Ishikawa (cell line): Measurements from ENCODE around the gene WFIKKN1.

ENCODE experiments used
- CEBPB ChIP-seq: IDR thresholded peaks from 2 replicates; pipeline ENCODE4 v1.6.1; 2012
- CREB1 ChIP-seq: IDR thresholded peaks from 2 replicates; pipeline ENCODE4 v1.6.1; 2012; ENCODE audit warnings: low read depth
- EGR1 ChIP-seq: IDR thresholded peaks from 2 replicates; pipeline ENCODE4 v1.6.1; 2012
- EP300 ChIP-seq: IDR thresholded peaks from 2 replicates; pipeline ENCODE4 v1.6.1; 2012; ENCODE audit warnings: borderline replicate concordance
- FOXM1 ChIP-seq: IDR thresholded peaks from 2 replicates; pipeline ENCODE4 v1.6.1; 2012; ENCODE audit warnings: low read depth, borderline replicate concordance
- MAX ChIP-seq: IDR thresholded peaks from 2 replicates; pipeline ENCODE4 v1.6.1; 2012
- NFIC ChIP-seq: IDR thresholded peaks from 2 replicates; pipeline ENCODE4 v1.6.1; 2012
- RAD21 ChIP-seq: IDR thresholded peaks from 2 replicates; pipeline ENCODE4 v1.6.1; 2012; ENCODE audit warnings: low read depth
- REST ChIP-seq: IDR thresholded peaks from 2 replicates; pipeline ENCODE4 v1.6.1; 2012; ENCODE audit warnings: low read depth, mild to moderate bottlenecking
- TAF1 ChIP-seq: IDR thresholded peaks from 2 replicates; pipeline ENCODE4 v1.6.1; 2012; ENCODE audit warnings: low read depth, mild to moderate bottlenecking
- TCF12 ChIP-seq: IDR thresholded peaks from 2 replicates; pipeline ENCODE4 v1.6.1; 2012; ENCODE audit warnings: low read depth
- TEAD4 ChIP-seq: IDR thresholded peaks from 2 replicates; pipeline ENCODE4 v1.6.1; 2012
- USF1 ChIP-seq: IDR thresholded peaks from 2 replicates; pipeline ENCODE4 v1.6.1; 2012
- YY1 ChIP-seq: IDR thresholded peaks from 2 replicates; pipeline ENCODE4 v1.6.1; 2012; ENCODE audit warnings: low read depth
- ZBTB7A ChIP-seq: IDR thresholded peaks from 2 replicates; pipeline ENCODE4 v1.6.1; 2012; ENCODE audit warnings: low read depth

WFIKKN1 gene

GRCh38 chr16:676565-676902 is 45.7 kb downstream of the WFIKKN1 start:
- TF ChIP-seq YY1 (no peak), TCF12 (no peak), CEBPB (no peak), TAF1 (no peak), CREB1 (no peak), FOXM1 (no peak), EGR1 (no peak), MAX (no peak), TEAD4 (no peak), EP300 (no peak), REST (no peak), USF1 (no peak), RAD21 (no peak), ZBTB7A (no peak), NFIC (no peak)

- TF ChIP-seq EP300 (no peak), TCF12 (no peak), CREB1 (no peak), NFIC (no peak), ZBTB7A (no peak), YY1 (no peak), USF1 (no peak), EGR1 (no peak), RAD21 (no peak), TEAD4 (no peak), REST (no peak), CEBPB (no peak), TAF1 (no peak), FOXM1 (no peak), MAX (no peak)
Measured at GRCh38 chr16:676913-677312, 46.1 kb downstream of the WFIKKN1 start.

- no peak for TF ChIP-seq ZBTB7A
- TF ChIP-seq RAD21 = no peak
- no peak for TF ChIP-seq TEAD4
- no peak for TF ChIP-seq EP300
- no peak for TF ChIP-seq EGR1
- no peak for TF ChIP-seq TAF1
- no peak for TF ChIP-seq YY1
- no peak for TF ChIP-seq NFIC
- TF ChIP-seq CEBPB = no peak
- TF ChIP-seq TCF12 = no peak
- no peak for TF ChIP-seq REST
- TF ChIP-seq FOXM1 = no peak
- no peak for TF ChIP-seq USF1
- TF ChIP-seq CREB1 = no peak
- TF ChIP-seq MAX = no peak
Measured at GRCh38 chr16:677316-678190, 46.8 kb downstream of the WFIKKN1 start.
